ENCODE results near the gene NAXE.

DNA sequence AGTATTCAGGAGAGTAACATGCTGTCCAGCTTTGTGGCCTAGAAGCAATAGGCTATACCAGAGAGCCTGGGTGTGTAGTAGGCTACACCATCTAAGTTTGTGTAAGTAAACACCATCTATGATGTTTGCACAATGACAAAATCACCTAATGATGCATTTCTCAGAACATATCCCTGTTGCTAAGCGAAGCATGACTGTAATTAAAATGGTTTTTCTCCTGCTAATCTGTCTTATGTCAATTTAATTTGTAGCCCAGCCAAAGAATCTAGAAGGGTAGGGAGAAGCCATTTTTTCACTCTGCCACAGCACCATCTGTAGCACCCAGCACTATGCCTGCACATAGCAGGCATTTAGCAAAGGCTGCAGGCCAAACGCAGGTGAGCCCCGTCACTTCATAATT, 14.0 kb upstream of the NAXE start:
- no peak for TF ChIP-seq EZH2 (IDR thresholded peaks at IDR 0.05)
- no peak for TF ChIP-seq POLR2AphosphoS5 (IDR thresholded peaks at IDR 0.05; ENCODE audit: borderline replicate concordance, low read depth, low read length)

Data from SK-N-MC (cell line).